SJCRH30 (cell line): ENCODE data around the gene SLC6A7. TPM values are rescaled to one million over a fixed set of nuclear protein-coding genes. Genes with fewer than 3 reads are reported as not detected.

Source experiments
- DNase-seq, 2 experiments: peaks; one replicate each; pipeline ENCODE4 v3.0.0-alpha.2; 2015 to 2020
- H3K27ac ChIP-seq: fragments of 250-450 bp; sonication (Bioruptor Pico); 2 replicates; pipeline ENCODE4 v1.5.1; 2020; ENCODE audit warnings: mild to moderate bottlenecking, moderate library complexity
- H3K27me3 ChIP-seq: fragments of 250-450 bp; sonication (Bioruptor Pico); 2 replicates; pipeline ENCODE4 v1.5.1; 2020; ENCODE audit warnings: mild to moderate bottlenecking, moderate library complexity
- H3K36me3 ChIP-seq: fragments of 250-450 bp; sonication (Bioruptor Pico); 2 replicates; pipeline ENCODE4 v1.5.1; 2020; ENCODE audit warnings: mild to moderate bottlenecking, moderate library complexity
- H3K4me1 ChIP-seq: fragments of 250-450 bp; sonication (Bioruptor Pico); 2 replicates; pipeline ENCODE4 v1.5.1; 2020; ENCODE audit warnings: mild to moderate bottlenecking, moderate library complexity
- H3K4me3 ChIP-seq: fragments of 250-450 bp; sonication (Bioruptor Pico); 2 replicates; pipeline ENCODE4 v1.5.1; 2020; ENCODE audit warnings: mild to moderate bottlenecking, moderate library complexity
- H3K9me3 ChIP-seq: fragments of 250-450 bp; sonication (Bioruptor Pico); replicated peaks from 2 replicates; pipeline ENCODE4 v1.5.1; 2020; ENCODE audit warnings: mild to moderate bottlenecking, moderate library complexity
- total RNA-seq: library from RNA; depleted of rRNA; stranded (reverse); fragments of >200 nt; shearing (Covaris generic); gene quantifications from 2 replicates; pipeline ENCODE4 v1.2.3, GENCODE V29; 2014

The SLC6A7 gene
- total RNA-seq, 1 experiment from 2014 or later: not detected

GRCh38 chr5:150149618-150150017 is 40.2 kb upstream of the SLC6A7 start:
- H3K9me3 ChIP-seq: no peaks in the 10 kb centered on the region
- H3K27ac ChIP-seq: no peak overlapping the region
- H3K36me3 ChIP-seq: no peaks in the 10 kb centered on the region
- no peak for DNase-seq
- no peak overlapping the region for H3K4me3 ChIP-seq
- H3K27me3 ChIP-seq: no peaks in the 10 kb centered on the region
- H3K4me1 ChIP-seq: peaks cover 13% of the 10 kb centered on the region

GRCh38 chr5:150152636-150153462 is 37.0 kb upstream of the SLC6A7 start:
- Histone ChIP-seq H3K36me3 (no peaks in the 10 kb centered on the region), H3K4me1 (peaks cover 15% of the 10 kb centered on the region; the same call in 1 of the 2 replicates), H3K9me3 (no peaks in the 10 kb centered on the region), H3K27me3 (no peaks in the 10 kb centered on the region), H3K4me3 (no peak overlapping the region), H3K27ac (no peak overlapping the region)
- no peak for DNase-seq

GRCh38 chr5:150153483-150153882 is 36.4 kb upstream of the SLC6A7 start:
- no peaks in the 10 kb centered on the region for H3K27me3 ChIP-seq
- H3K9me3 ChIP-seq: no peaks in the 10 kb centered on the region
- no peak overlapping the region for H3K4me3 ChIP-seq
- H3K4me1 ChIP-seq: peaks cover 21% of the 10 kb centered on the region; the same call in 1 of the 2 replicates
- H3K36me3 ChIP-seq: no peaks in the 10 kb centered on the region
- DNase-seq: no peak
- H3K27ac ChIP-seq: no peak overlapping the region

- Histone ChIP-seq H3K4me1 (peaks cover 25% of the 10 kb centered on the region; the same call in 1 of the 2 replicates), H3K27ac (no peak overlapping the region; the same call in 1 of the 2 replicates), H3K27me3 (no peaks in the 10 kb centered on the region), H3K36me3 (no peaks in the 10 kb centered on the region), H3K9me3 (no peaks in the 10 kb centered on the region), H3K4me3 (peak overlapping the region; percentile 56; the same call in 1 of the 2 replicates)
- peak; percentile 52 for DNase-seq
Measured at GRCh38 chr5:150153957-150154617, 35.8 kb upstream of the SLC6A7 start.

- Histone ChIP-seq H3K27ac (no peak overlapping the region; the same call in 1 of the 2 replicates), H3K27me3 (no peaks in the 10 kb centered on the region), H3K9me3 (no peaks in the 10 kb centered on the region), H3K4me1 (peaks cover 25% of the 10 kb centered on the region; the same call in 1 of the 2 replicates), H3K36me3 (no peaks in the 10 kb centered on the region), H3K4me3 (peak overlapping the region; percentile 56)
- DNase-seq: no peak
Measured at GRCh38 chr5:150154618-150155128, 35.2 kb upstream of the SLC6A7 start.

- no peaks in the 10 kb centered on the region for H3K27me3 ChIP-seq
- H3K4me1 ChIP-seq: peaks cover 25% of the 10 kb centered on the region; the same call in 1 of the 2 replicates
- H3K9me3 ChIP-seq: no peaks in the 10 kb centered on the region
- peak; percentile 89 to 90 for DNase-seq
- H3K4me3 ChIP-seq: peak within 1 kb of the TSS; percentile 56
- no peaks in the 10 kb centered on the region for H3K36me3 ChIP-seq
- H3K27ac ChIP-seq: peak within 1 kb of the TSS; percentile 38
Measured at GRCh38 chr5:150155258-150156026, 34.4 kb upstream of the SLC6A7 start, which contains the start of gene PDGFRB. TSS of gene PDGFRB (minus strand) at chr5:150155845. CDS start at chr5:150137047, 18,798 bp downstream.

GRCh38 chr5:150156027-150156368 is 33.9 kb upstream of the SLC6A7 start:
- Histone ChIP-seq H3K27me3 (no peaks in the 10 kb centered on the region), H3K36me3 (no peaks in the 10 kb centered on the region), H3K4me3 (peak overlapping the region; percentile 56), H3K4me1 (peaks cover 22% of the 10 kb centered on the region; the same call in 1 of the 2 replicates), H3K9me3 (no peaks in the 10 kb centered on the region), H3K27ac (peak overlapping the region; percentile 38)
- no peak for DNase-seq

GRCh38 chr5:150156540-150156939 is 33.3 kb upstream of the SLC6A7 start:
- H3K27me3 ChIP-seq: no peaks in the 10 kb centered on the region
- no peak overlapping the region for H3K27ac ChIP-seq
- H3K4me3 ChIP-seq: no peak overlapping the region
- no peaks in the 10 kb centered on the region for H3K9me3 ChIP-seq
- H3K4me1 ChIP-seq: peaks cover 22% of the 10 kb centered on the region; the same call in 1 of the 2 replicates
- no peaks in the 10 kb centered on the region for H3K36me3 ChIP-seq
- DNase-seq: no peak

GRCh38 chr5:150157168-150157567 is 32.7 kb upstream of the SLC6A7 start:
- peaks cover 22% of the 10 kb centered on the region; the same call in 1 of the 2 replicates for H3K4me1 ChIP-seq

GRCh38 chr5:150158170-150158949 is 31.5 kb upstream of the SLC6A7 start:
- H3K36me3 ChIP-seq: no peaks in the 10 kb centered on the region
- DNase-seq: peak; percentile 57 to 61
- H3K4me3 ChIP-seq: no peak overlapping the region
- no peaks in the 10 kb centered on the region for H3K9me3 ChIP-seq
- H3K4me1 ChIP-seq: peaks cover 22% of the 10 kb centered on the region; the same call in 1 of the 2 replicates
- H3K27ac ChIP-seq: no peak overlapping the region
- H3K27me3 ChIP-seq: no peaks in the 10 kb centered on the region

More at GRCh38 chr5:150157168-150157567, 32.7 kb upstream of the SLC6A7 start:
- Histone ChIP-seq H3K9me3 (no peaks in the 10 kb centered on the region), H3K4me3 (no peak overlapping the region), H3K27me3 (no peaks in the 10 kb centered on the region), H3K27ac (no peak overlapping the region), H3K36me3 (no peaks in the 10 kb centered on the region)
- DNase-seq: no peak

- no peak overlapping the region for H3K27ac ChIP-seq
- H3K4me1 ChIP-seq: peaks cover 26% of the 10 kb centered on the region
- no peaks in the 10 kb centered on the region for H3K9me3 ChIP-seq
- H3K4me3 ChIP-seq: no peak overlapping the region
- no peaks in the 10 kb centered on the region for H3K27me3 ChIP-seq
- no peak for DNase-seq
- no peaks in the 10 kb centered on the region for H3K36me3 ChIP-seq
Measured at GRCh38 chr5:150159031-150159430, 30.8 kb upstream of the SLC6A7 start.

- Histone ChIP-seq H3K4me3 (no peak overlapping the region), H3K4me1 (peaks cover 20% of the 10 kb centered on the region), H3K36me3 (no peaks in the 10 kb centered on the region), H3K27me3 (no peaks in the 10 kb centered on the region), H3K27ac (no peak overlapping the region), H3K9me3 (no peaks in the 10 kb centered on the region)
- peak in 1 of 2 experiments; percentile 45 for DNase-seq
Measured at GRCh38 chr5:150159741-150160179, 30.1 kb upstream of the SLC6A7 start.

GRCh38 chr5:150160448-150161081 is 29.3 kb upstream of the SLC6A7 start:
- no peak overlapping the region for H3K27ac ChIP-seq
- no peak overlapping the region for H3K4me3 ChIP-seq
- H3K36me3 ChIP-seq: no peaks in the 10 kb centered on the region
- H3K27me3 ChIP-seq: no peaks in the 10 kb centered on the region
- DNase-seq: no peak
- H3K9me3 ChIP-seq: no peaks in the 10 kb centered on the region
- peaks cover 17% of the 10 kb centered on the region for H3K4me1 ChIP-seq
